ENCODE results near the gene PTPN20.
"Not testable (repeated sequence)": the region's sequence is repeated elsewhere in the genome, so short reads cannot be mapped to it uniquely, and the experiment has no call there.

DNA sequence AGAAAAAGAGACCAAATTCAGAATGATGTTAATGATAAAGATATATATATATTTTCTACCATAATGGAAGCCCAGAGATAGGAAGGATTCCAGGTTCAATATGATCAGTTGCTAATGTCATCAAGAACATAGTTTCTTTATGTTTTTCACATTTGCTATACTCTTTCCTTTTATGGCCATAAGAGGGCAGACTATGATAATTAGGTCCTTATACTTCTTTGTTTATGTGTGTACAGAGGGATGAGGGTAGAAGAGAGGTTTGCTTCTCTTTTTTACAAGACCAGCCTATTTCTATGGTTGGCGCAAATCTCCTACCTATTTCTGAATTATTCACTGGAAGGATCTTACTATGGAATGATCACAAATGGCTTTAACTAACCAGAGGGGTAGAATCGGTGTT, 52.1 kb downstream of the PTPN20 start:
- TF ChIP-seq, protein P1, sequence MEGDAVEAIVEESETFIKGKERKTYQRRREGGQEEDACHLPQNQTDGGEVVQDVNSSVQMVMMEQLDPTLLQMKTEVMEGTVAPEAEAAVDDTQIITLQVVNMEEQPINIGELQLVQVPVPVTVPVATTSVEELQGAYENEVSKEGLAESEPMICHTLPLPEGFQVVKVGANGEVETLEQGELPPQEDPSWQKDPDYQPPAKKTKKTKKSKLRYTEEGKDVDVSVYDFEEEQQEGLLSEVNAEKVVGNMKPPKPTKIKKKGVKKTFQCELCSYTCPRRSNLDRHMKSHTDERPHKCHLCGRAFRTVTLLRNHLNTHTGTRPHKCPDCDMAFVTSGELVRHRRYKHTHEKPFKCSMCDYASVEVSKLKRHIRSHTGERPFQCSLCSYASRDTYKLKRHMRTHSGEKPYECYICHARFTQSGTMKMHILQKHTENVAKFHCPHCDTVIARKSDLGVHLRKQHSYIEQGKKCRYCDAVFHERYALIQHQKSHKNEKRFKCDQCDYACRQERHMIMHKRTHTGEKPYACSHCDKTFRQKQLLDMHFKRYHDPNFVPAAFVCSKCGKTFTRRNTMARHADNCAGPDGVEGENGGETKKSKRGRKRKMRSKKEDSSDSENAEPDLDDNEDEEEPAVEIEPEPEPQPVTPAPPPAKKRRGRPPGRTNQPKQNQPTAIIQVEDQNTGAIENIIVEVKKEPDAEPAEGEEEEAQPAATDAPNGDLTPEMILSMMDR (IDR thresholded peaks at IDR 0.05) = not testable (repeated sequence)
- not testable (repeated sequence) for TF ChIP-seq POLR2A, POLR2AphosphoS5, EP300 (IDR thresholded peaks at IDR 0.05)
